Epidermal melanocyte (primary cell): ENCODE results near the gene TRABD2A.
"Not testable (repeated sequence)": the region's sequence is repeated elsewhere in the genome, so short reads cannot be mapped to it uniquely, and the experiment has no call there.

Experiments used
- DNase-seq: peaks from one replicate; pipeline ENCODE4 v3.0.0; 2011; ENCODE audit warnings: low spot score; ENCODE audit not compliant: insufficient read length

TRABD2A gene

DNA sequence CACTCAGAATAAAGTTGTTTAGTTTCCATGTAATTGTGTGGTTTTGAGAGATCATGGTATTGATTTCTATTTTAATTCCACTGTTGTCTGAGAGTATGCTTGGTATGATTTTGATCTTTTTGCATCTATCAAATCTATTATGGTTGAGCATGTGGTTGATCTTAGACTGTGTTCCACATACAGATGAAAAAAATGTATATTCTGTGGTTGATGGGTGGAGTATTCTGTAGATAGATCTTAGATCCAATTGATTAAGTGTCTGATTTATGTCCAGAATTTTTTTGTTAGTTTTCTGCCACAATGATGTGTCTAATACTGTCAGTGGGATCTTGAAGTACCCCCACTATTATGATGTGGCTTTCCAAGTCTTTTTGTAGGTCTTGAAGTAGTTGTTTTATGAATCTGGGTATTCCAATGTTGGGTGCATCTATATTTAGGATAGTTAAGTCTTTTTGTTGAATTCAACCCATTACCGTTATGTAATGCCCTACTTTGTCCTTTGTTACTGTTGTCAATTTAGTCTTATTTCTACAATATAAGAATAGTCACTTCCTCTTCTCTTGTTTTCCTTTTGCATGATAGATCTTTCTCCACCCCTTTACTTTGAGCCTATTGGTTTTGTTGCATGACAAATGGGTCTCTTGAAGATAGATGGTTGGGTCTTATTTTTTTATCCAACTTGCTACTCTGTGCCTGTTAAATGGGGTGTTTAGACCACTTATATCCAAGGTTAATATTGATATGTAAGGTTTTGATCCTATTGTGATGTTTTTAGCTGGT is 101.8 kb downstream of the TRABD2A start:
- DNase-seq: no peak

- no peak for DNase-seq
Measured at GRCh38 chr2:84776011-84776410, 104.9 kb downstream of the TRABD2A start.

- DNase-seq: not testable (repeated sequence)
Measured at GRCh38 chr2:84773562-84773961, 107.3 kb downstream of the TRABD2A start.
